Measurements from ENCODE around the gene RFX3.

The RFX3 gene

DNA sequence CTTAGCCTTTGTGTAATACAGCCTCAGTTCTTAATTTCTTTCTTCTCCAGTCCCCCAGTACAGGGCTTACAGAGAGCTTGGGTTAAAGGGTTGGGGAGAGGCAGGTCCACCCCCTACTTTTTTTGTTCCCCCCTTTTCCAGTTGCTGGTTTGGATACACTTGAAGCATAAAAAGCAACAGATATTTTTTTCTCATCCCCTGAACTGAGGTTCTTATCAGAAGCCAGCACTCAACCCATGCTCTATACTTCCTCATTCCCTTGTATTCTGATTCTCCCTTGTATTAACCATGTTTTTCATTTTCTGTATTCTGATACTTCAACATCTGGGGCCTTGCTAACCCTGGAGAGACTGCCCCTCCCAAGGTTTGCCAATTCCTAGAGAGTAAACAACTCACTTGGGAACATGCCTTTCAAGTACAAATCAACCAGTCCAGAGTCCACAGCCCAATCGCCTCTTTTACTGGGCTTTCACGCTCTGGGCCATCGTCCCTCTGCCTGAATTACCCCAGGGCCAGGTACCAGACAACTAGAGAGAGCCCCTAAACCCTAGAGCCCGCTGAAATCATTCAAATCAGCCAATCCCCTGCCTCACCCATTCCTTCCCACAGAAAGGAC is 348.5 kb downstream of the RFX3 start:
- Histone ChIP-seq H2AFZ (ENCODE audit: low read depth) (no peak overlapping the region), H3K4me3 (IDR thresholded peaks at IDR 0.05; ENCODE audit: insufficient read depth, low read depth, low read length) (no peak overlapping the region), H3K27me3 (ENCODE audit: insufficient read depth, low read depth) (no peaks in the 10 kb centered on the region), H3K4me2 (no peak overlapping the region), H3K36me3 (ENCODE audit: insufficient read depth) (no peaks in the 10 kb centered on the region), H3K79me2 (ENCODE audit: insufficient read depth, low read depth) (no peaks in the 10 kb centered on the region), H3K9ac (no peak overlapping the region), H4K20me1 (ENCODE audit: insufficient read depth) (no peaks in the 10 kb centered on the region), H3K4me1 (ENCODE audit: low read depth, poor library complexity, severe bottlenecking) (no peaks in the 10 kb centered on the region), H3K27ac (no peak overlapping the region)
- TF ChIP-seq, protein P1, sequence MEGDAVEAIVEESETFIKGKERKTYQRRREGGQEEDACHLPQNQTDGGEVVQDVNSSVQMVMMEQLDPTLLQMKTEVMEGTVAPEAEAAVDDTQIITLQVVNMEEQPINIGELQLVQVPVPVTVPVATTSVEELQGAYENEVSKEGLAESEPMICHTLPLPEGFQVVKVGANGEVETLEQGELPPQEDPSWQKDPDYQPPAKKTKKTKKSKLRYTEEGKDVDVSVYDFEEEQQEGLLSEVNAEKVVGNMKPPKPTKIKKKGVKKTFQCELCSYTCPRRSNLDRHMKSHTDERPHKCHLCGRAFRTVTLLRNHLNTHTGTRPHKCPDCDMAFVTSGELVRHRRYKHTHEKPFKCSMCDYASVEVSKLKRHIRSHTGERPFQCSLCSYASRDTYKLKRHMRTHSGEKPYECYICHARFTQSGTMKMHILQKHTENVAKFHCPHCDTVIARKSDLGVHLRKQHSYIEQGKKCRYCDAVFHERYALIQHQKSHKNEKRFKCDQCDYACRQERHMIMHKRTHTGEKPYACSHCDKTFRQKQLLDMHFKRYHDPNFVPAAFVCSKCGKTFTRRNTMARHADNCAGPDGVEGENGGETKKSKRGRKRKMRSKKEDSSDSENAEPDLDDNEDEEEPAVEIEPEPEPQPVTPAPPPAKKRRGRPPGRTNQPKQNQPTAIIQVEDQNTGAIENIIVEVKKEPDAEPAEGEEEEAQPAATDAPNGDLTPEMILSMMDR (conservative IDR thresholded peaks at IDR 0.05; ENCODE audit: low read depth, low read length) = no peak

DNA sequence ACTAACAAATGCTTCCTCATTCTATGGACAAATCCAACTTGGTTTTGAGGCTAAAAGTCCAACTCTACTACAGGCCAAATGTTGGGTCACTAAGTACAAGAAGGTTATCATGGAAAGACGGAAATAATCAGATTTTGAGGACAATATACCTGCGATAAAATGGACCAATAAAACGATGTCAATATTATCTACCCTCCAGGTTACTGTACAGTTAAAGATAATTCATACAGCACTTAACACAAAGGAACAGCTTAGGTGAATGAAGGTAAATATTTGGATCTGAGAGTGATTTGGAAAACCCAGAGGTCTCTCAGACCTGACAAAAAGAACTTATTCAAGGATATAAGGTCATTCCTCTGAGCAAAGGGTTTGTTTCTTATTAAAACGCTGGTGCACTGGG is 352.4 kb downstream of the RFX3 start:
- no peak overlapping the region for H3K27ac ChIP-seq
- H3K4me3 ChIP-seq (IDR thresholded peaks at IDR 0.05; ENCODE audit: insufficient read depth, low read depth, low read length) = no peak overlapping the region
- H2AFZ ChIP-seq (ENCODE audit: low read depth) = no peak overlapping the region
- H3K36me3 ChIP-seq (ENCODE audit: insufficient read depth) = no peaks in the 10 kb centered on the region
- no peaks in the 10 kb centered on the region for H3K27me3 ChIP-seq (ENCODE audit: insufficient read depth, low read depth)
- no peak overlapping the region for H3K9ac ChIP-seq
- no peaks in the 10 kb centered on the region for H4K20me1 ChIP-seq (ENCODE audit: insufficient read depth)
- no peaks in the 10 kb centered on the region for H3K79me2 ChIP-seq (ENCODE audit: insufficient read depth, low read depth)
- no peak overlapping the region for H3K4me2 ChIP-seq
- TF ChIP-seq, protein P1 (conservative IDR thresholded peaks at IDR 0.05; ENCODE audit: low read depth, low read length) = no peak
- H3K4me1 ChIP-seq (ENCODE audit: low read depth, poor library complexity, severe bottlenecking) = no peaks in the 10 kb centered on the region

DNA sequence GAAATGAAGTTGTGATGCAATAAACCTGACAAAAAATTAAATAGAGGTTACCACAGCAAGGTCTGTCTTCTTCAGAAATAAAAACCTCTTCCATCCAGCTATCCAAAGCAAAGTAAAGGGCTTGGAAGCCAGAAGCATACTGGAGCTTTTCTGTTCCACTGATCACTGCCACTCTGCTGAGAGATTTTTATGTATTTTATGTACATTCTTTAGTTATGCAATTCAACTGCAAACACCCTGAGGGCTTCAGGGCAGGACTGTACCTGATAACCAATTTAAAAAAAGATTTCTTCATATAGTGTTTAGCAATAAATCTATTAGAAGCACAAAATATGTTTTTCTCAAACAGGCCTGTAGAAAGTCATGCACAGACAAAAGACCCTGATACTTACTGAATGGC is 355.0 kb downstream of the RFX3 start:
- no peak overlapping the region for H3K9ac ChIP-seq
- no peaks in the 10 kb centered on the region for H3K4me1 ChIP-seq (ENCODE audit: low read depth, poor library complexity, severe bottlenecking)
- H3K36me3 ChIP-seq (ENCODE audit: insufficient read depth) = no peaks in the 10 kb centered on the region
- H2AFZ ChIP-seq (ENCODE audit: low read depth) = no peak overlapping the region
- H3K79me2 ChIP-seq (ENCODE audit: insufficient read depth, low read depth) = no peaks in the 10 kb centered on the region
- H3K27me3 ChIP-seq (ENCODE audit: insufficient read depth, low read depth) = no peaks in the 10 kb centered on the region
- TF ChIP-seq, protein P1 (conservative IDR thresholded peaks at IDR 0.05; ENCODE audit: low read depth, low read length) = no peak
- no peaks in the 10 kb centered on the region for H4K20me1 ChIP-seq (ENCODE audit: insufficient read depth)
- no peak overlapping the region for H3K27ac ChIP-seq
- no peak overlapping the region for H3K4me2 ChIP-seq
- H3K4me3 ChIP-seq (IDR thresholded peaks at IDR 0.05; ENCODE audit: insufficient read depth, low read depth, low read length) = no peak overlapping the region

Data from KMS-11 (cell line).